ENCODE data around the gene AEBP2. TPM values are rescaled to one million over a fixed set of nuclear protein-coding genes. Genes with fewer than 3 reads are reported as not detected.

Gene AEBP2
- total RNA-seq, 1 donor: 17.9 TPM

DNA sequence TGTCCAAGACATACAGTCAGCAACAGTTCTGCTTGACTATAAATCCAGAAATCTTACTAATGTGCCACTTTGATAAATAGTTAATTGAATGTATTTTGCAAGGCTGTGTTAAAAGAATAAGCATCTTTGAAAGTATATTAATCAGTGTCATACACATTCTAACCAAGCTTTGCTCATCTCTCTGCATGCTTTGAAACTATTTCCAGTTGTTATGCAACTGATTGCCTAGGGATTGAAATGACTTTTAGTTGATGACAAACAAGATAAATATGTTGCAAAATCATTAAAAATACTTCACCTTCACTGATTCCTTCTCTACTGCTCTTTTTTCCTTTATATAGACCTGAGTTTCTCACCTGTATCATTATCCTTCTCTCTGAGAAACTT lies 91.3 kb downstream of the AEBP2 start:
- no peak for TF ChIP-seq CTCF (IDR thresholded peaks at IDR 0.05; ENCODE audit: insufficient read depth, low read length)
- H3K4me3 ChIP-seq (ENCODE audit: low read depth, low read length): no peak overlapping the region
- peak; percentile 58 for DNase-seq (ENCODE audit: low read depth)

DNA sequence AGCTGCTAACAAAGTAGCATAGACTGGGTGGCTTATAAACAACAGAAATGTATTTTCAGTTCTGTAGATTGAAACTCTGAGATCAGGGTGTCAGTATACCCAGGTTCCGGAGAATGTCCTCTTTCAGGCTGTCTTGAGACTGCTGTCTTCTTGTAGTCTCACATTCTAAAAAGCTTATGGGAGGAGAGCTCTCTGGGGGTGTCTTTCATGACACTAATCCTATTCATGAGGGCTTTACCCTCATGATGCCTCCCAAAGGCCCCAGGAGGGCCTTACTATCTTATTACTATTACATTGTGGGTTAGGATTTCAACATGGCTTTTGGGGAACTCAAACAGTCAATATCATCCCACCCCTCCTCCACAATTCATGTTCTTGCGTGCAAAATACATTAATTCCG lies 94.3 kb downstream of the AEBP2 start:
- DNase-seq (ENCODE audit: low read depth): no peak
- TF ChIP-seq CTCF (IDR thresholded peaks at IDR 0.05; ENCODE audit: insufficient read depth, low read length): no peak
- no peak overlapping the region for H3K4me3 ChIP-seq (ENCODE audit: low read depth, low read length)

DNA sequence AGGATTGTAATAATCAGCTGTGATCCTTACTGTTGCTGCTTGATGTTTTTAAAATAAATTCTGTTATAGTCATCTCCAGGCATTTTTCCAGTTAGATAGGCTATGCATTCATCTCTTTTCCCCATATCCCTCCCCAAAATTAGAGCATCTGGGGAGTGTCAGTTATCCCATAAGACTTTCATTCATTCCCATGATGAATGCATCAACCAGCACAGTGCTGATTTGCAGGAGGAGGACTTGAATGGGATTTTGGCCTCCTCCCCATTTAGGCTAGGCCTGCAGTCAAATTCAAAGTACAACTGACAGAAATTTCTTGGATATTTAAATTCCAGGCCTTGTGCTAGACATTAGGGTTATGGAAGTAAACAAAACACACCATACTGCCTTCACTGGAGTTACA lies 99.8 kb downstream of the AEBP2 start:
- TF ChIP-seq CTCF (IDR thresholded peaks at IDR 0.05; ENCODE audit: insufficient read depth, low read length): no peak
- no peak overlapping the region for H3K4me3 ChIP-seq (ENCODE audit: low read depth, low read length)
- DNase-seq (ENCODE audit: low read depth): peak; percentile 50

- no peak overlapping the region for H3K4me3 ChIP-seq (ENCODE audit: low read depth, low read length)
- no peak for DNase-seq (ENCODE audit: low read depth)
- TF ChIP-seq CTCF (IDR thresholded peaks at IDR 0.05; ENCODE audit: insufficient read depth, low read length): no peak
Measured at GRCh38 chr12:19539836-19540235, 100.5 kb downstream of the AEBP2 start.

GRCh38 chr12:19542606-19543005 lies 103.3 kb downstream of the AEBP2 start:
- no peak for DNase-seq (ENCODE audit: low read depth)
- H3K4me3 ChIP-seq (ENCODE audit: low read depth, low read length): no peak overlapping the region
- TF ChIP-seq CTCF (IDR thresholded peaks at IDR 0.05; ENCODE audit: insufficient read depth, low read length): no peak

DNA sequence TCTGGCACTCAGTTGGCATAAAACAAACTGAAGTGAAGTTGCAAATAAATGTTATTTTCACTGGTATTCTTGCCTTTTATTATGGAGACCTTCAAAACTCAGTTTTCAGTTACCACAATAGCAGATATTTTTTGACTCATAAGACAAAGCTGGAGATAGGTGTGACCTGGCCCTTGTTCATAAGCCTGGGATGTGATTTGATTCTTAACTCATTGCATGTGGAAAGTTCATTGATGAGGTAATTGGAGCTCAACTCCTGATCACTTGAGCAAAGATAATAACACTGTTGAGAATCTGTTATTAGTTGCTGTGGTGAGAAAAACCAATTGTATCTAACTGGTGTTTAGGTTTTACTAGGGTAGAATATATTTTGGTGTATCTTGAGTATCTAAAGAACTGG lies 105.1 kb downstream of the AEBP2 start:
- no peak for TF ChIP-seq CTCF (IDR thresholded peaks at IDR 0.05; ENCODE audit: insufficient read depth, low read length)
- DNase-seq (ENCODE audit: low read depth): peak; percentile 24
- H3K4me3 ChIP-seq (ENCODE audit: low read depth, low read length): no peak overlapping the region

- H3K4me3 ChIP-seq (ENCODE audit: low read depth, low read length): no peak overlapping the region
- DNase-seq (ENCODE audit: low read depth): no peak
- no peak for TF ChIP-seq CTCF (IDR thresholded peaks at IDR 0.05; ENCODE audit: insufficient read depth, low read length)
Measured at GRCh38 chr12:19545301-19545700, 106.0 kb downstream of the AEBP2 start.
